Neuronal stem cell (in vitro differentiated cells): Measurements from ENCODE around the gene PIGU.
A peak's percentile ranks its signal among the peaks of the same experiment; 100 is the strongest.

Experiments used
- DNase-seq: peaks from one replicate; pipeline ENCODE4 v3.0.0-alpha.2; 2013; ENCODE audit warnings: low spot score
- H2AFZ ChIP-seq: one replicate; pipeline ENCODE4 v1.6.1; 2013; ENCODE audit warnings: mild to moderate bottlenecking, low read length, inconsistent platforms
- H2AK5ac ChIP-seq: 2 replicates; pipeline ENCODE4 v1.6.1; 2013; ENCODE audit warnings: low read depth, mild to moderate bottlenecking, inconsistent platforms, low read length, moderate library complexity, mixed read lengths
- H2BK120ac ChIP-seq: 2 replicates; pipeline ENCODE4 v1.6.1; 2013; ENCODE audit warnings: low read depth, mild to moderate bottlenecking, inconsistent platforms, low read length, moderate library complexity, mixed read lengths
- H2BK12ac ChIP-seq: one replicate; pipeline ENCODE4 v1.6.1; 2013; ENCODE audit warnings: low read length, inconsistent platforms
- H2BK15ac ChIP-seq: 2 replicates; pipeline ENCODE4 v1.6.1; 2013; ENCODE audit warnings: mild to moderate bottlenecking, low read length, inconsistent platforms, mixed read lengths
- H2BK5ac ChIP-seq: one replicate; pipeline ENCODE4 v1.6.1; 2013; ENCODE audit warnings: inconsistent platforms, mild to moderate bottlenecking, low read length, moderate library complexity
- H3K14ac ChIP-seq: one replicate; pipeline ENCODE4 v1.6.1; 2013; ENCODE audit warnings: low read length, inconsistent platforms
- H3K18ac ChIP-seq: 2 replicates; pipeline ENCODE4 v1.6.1; 2013; ENCODE audit warnings: low read length, inconsistent platforms
- H3K23ac ChIP-seq: 2 replicates; pipeline ENCODE4 v1.6.1; 2013; ENCODE audit warnings: low read depth, mild to moderate bottlenecking, mixed read lengths, low read length, inconsistent platforms; ENCODE audit not compliant: poor library complexity
- H3K27ac ChIP-seq: replicated peaks from 3 replicates; pipeline ENCODE4 v1.5.1; 2013; ENCODE audit warnings: low read length, inconsistent platforms
- H3K27me3 ChIP-seq, 3 experiments: 2 replicates each; pipeline ENCODE4 v1.6.1; 2013; ENCODE audit warnings: low read length in 3 of 3, mild to moderate bottlenecking in 2 of 3, inconsistent platforms in 1 of 3, low read depth in 1 of 3, mixed read lengths in 1 of 3, moderate library complexity in 1 of 3; ENCODE audit not compliant: control insufficient read depth in 3 of 3, insufficient read depth in 3 of 3
- H3K36me3 ChIP-seq, 2 donors: replicated peaks in 1 of 2; 2 replicates each; pipeline ENCODE4 v1.6.1; 2013; ENCODE audit warnings: low read length in 2 of 2; ENCODE audit not compliant: control insufficient read depth in 2 of 2, insufficient read depth in 2 of 2
- H3K4ac ChIP-seq: 2 replicates; pipeline ENCODE4 v1.6.1; 2013; ENCODE audit warnings: inconsistent platforms, mild to moderate bottlenecking, low read length, moderate library complexity
- H3K4me1 ChIP-seq, 2 donors: 1 replicate in 1 of 2; 2 replicates in 1 of 2; pipeline ENCODE4 v1.6.1; 2013; ENCODE audit warnings: low read length in 2 of 2, low read depth in 1 of 2; ENCODE audit not compliant: control insufficient read depth in 2 of 2, insufficient read depth in 1 of 2
- H3K4me2 ChIP-seq: one replicate; pipeline ENCODE4 v1.6.1; 2013; ENCODE audit warnings: mild to moderate bottlenecking, low read length, inconsistent platforms; ENCODE audit not compliant: insufficient read depth, poor library complexity, severe bottlenecking
- H3K4me3 ChIP-seq, 2 donors: 2 replicates each; pipeline ENCODE4 v1.5.1; 2013; ENCODE audit warnings: low read length in 2 of 2, mild to moderate bottlenecking in 2 of 2, inconsistent platforms in 1 of 2, moderate library complexity in 1 of 2
- H3K79me1 ChIP-seq: one replicate; pipeline ENCODE4 v1.6.1; 2013; ENCODE audit warnings: low read depth, mild to moderate bottlenecking, inconsistent platforms, low read length, moderate library complexity
- H3K9ac ChIP-seq: one replicate; pipeline ENCODE4 v1.6.1; 2013; ENCODE audit warnings: mild to moderate bottlenecking, low read depth, low read length, inconsistent platforms; ENCODE audit not compliant: poor library complexity
- H3K9me3 ChIP-seq, 2 donors: replicated peaks in 1 of 2; 2 replicates each; pipeline versions ENCODE3 to v1.6.1; 2013; ENCODE audit warnings: low read length in 2 of 2, mild to moderate bottlenecking in 2 of 2, inconsistent platforms in 1 of 2, low read depth in 1 of 2, mixed read lengths in 1 of 2, moderate library complexity in 1 of 2; ENCODE audit not compliant: control insufficient read depth in 2 of 2, insufficient read depth in 1 of 2
- H4K8ac ChIP-seq: one replicate; pipeline ENCODE4 v1.6.1; 2013; ENCODE audit warnings: low read depth, mild to moderate bottlenecking, inconsistent platforms, low read length, moderate library complexity
- H4K91ac ChIP-seq: one replicate; pipeline ENCODE4 v1.6.1; 2013; ENCODE audit warnings: low read length, low read depth, mild to moderate bottlenecking, inconsistent platforms; ENCODE audit not compliant: poor library complexity
- WGBS, 2 donors: extraction: QIAGEN DNeasy Blood & Tissue Kit; methylation state at CpG; one replicate each; pipeline ENCODE4 v1.1.7; 2013; ENCODE audit warnings: missing lambda C conversion rate in 2 of 2, mixed read lengths in 1 of 2; ENCODE audit not compliant: insufficient read length in 2 of 2, insufficient replicate concordance in 1 of 2; ENCODE audit errors: extremely low coverage in 2 of 2; 5-methylcytosine and 5-hydroxymethylcytosine counted together

PIGU gene

GRCh38 chr20:34567892-34568865 lies 108.7 kb downstream of the PIGU start:
- Histone ChIP-seq H2BK15ac (no peak overlapping the region), H3K36me3 (peaks cover 9 to 41% of the 10 kb centered on the region in 2 donors), H3K23ac (peak overlapping the region; percentile 60)

GRCh38 chr20:34566978-34567891 lies 109.7 kb downstream of the PIGU start:
- no peak overlapping the region for H3K14ac ChIP-seq
- H3K27ac ChIP-seq: no peak overlapping the region
- no peak for DNase-seq
- no CpG with 5 or more reads among the region's 9 CpGs for WGBS, 2 donors
- no peak overlapping the region for H2BK12ac ChIP-seq
- H3K4me2 ChIP-seq: no peak overlapping the region
- no peak overlapping the region for H3K4me3 ChIP-seq
- H3K23ac ChIP-seq: no peak overlapping the region
- H3K9me3 ChIP-seq: peaks cover 0 to 3% of the 10 kb centered on the region in 2 donors
- no peak overlapping the region for H2AK5ac ChIP-seq
- H3K9ac ChIP-seq: no peak overlapping the region
- H2BK5ac ChIP-seq: no peak overlapping the region
- no peak overlapping the region for H4K8ac ChIP-seq
- peaks cover 6 to 15% of the 10 kb centered on the region in 2 donors for H3K4me1 ChIP-seq
- peaks cover 0 to 2% (median 0%) of the 10 kb centered on the region in 3 experiments for H3K27me3 ChIP-seq
- H2AFZ ChIP-seq: no peak overlapping the region
- H3K36me3 ChIP-seq: peaks cover 9 to 40% of the 10 kb centered on the region in 2 donors
- H3K79me1 ChIP-seq: no peaks in the 10 kb centered on the region
- H4K91ac ChIP-seq: no peak overlapping the region
- H3K4ac ChIP-seq: no peak overlapping the region
- no peak overlapping the region for H3K18ac ChIP-seq
- no peak overlapping the region for H2BK120ac ChIP-seq
- H2BK15ac ChIP-seq: no peak overlapping the region

More at GRCh38 chr20:34567892-34568865, 108.7 kb downstream of the PIGU start:
- Histone ChIP-seq H4K8ac (no peak overlapping the region), H3K27ac (no peak overlapping the region), H3K4me1 (peaks cover 6 to 15% of the 10 kb centered on the region in 2 donors), H3K4ac (no peak overlapping the region), H2AK5ac (no peak overlapping the region), H2BK5ac (peak overlapping the region; percentile 71), H2BK120ac (no peak overlapping the region), H3K14ac (no peak overlapping the region), H3K4me2 (no peak overlapping the region), H4K91ac (no peak overlapping the region), H3K9ac (no peak overlapping the region), H2AFZ (no peak overlapping the region), H3K18ac (peak overlapping the region; percentile 7), H3K79me1 (no peaks in the 10 kb centered on the region), H3K27me3 (peaks cover 0 to 2% (median 0%) of the 10 kb centered on the region in 3 experiments), H3K4me3 (no peak overlapping the region), H3K9me3 (peaks cover 0 to 3% of the 10 kb centered on the region in 2 donors), H2BK12ac (no peak overlapping the region)
- no CpG with 5 or more reads among the region's 15 CpGs for WGBS, 2 donors
- no peak for DNase-seq

- Histone ChIP-seq H3K36me3 (peaks cover 6 to 44% of the 10 kb centered on the region in 2 donors), H2AFZ (no peak overlapping the region), H3K4me2 (no peak overlapping the region), H3K4me1 (peaks cover 6 to 15% of the 10 kb centered on the region in 2 donors), H4K8ac (no peak overlapping the region), H3K4ac (no peak overlapping the region), H3K18ac (no peak overlapping the region), H3K27ac (no peak overlapping the region), H2AK5ac (no peak overlapping the region), H4K91ac (no peak overlapping the region), H2BK12ac (no peak overlapping the region), H3K27me3 (peaks cover 0 to 2% (median 0%) of the 10 kb centered on the region in 3 experiments), H2BK120ac (no peak overlapping the region), H3K23ac (no peak overlapping the region), H2BK15ac (no peak overlapping the region), H2BK5ac (no peak overlapping the region), H3K14ac (no peak overlapping the region), H3K79me1 (no peaks in the 10 kb centered on the region), H3K9me3 (peaks cover 0 to 3% of the 10 kb centered on the region in 2 donors), H3K4me3 (no peak overlapping the region), H3K9ac (no peak overlapping the region)
- no peak for DNase-seq
- WGBS, 2 donors: no CpG with 5 or more reads among the region's 7 CpGs
Observed at GRCh38 chr20:34564833-34565232, 112.1 kb downstream of the PIGU start.
